SK-N-MC (cell line): ENCODE results near the gene NDUFS6.

Experiments
- EZH2 ChIP-seq: fragments of 200-600 bp; sonication (generic); IDR thresholded peaks from one replicate; pipeline ENCODE4 v1.6.1; 2017; ENCODE audit warnings: antibody characterized with exemption
- FOXP2 ChIP-seq: optimal IDR thresholded peaks from 2 replicates; pipeline ENCODE3; 2011; ENCODE audit warnings: mild to moderate bottlenecking, moderate library complexity; ENCODE audit not compliant: insufficient read depth; ENCODE audit errors: extremely low read length, control extremely low read depth

GRCh38 chr5:1778138-1779020, 22.8 kb upstream of the NDUFS6 start:
- TF ChIP-seq EZH2 (no peak), FOXP2 (no peak)
